HG03139 (cell line): Measurements from ENCODE around the gene RIPPLY3.
"Not testable (repeated sequence)": the region's sequence is repeated elsewhere in the genome, so short reads cannot be mapped to it uniquely, and the experiment has no call there.

ENCODE experiments used
- ATAC-seq: cut with Tn5 transposase; IDR thresholded peaks from one replicate; pipeline ENCODE4 v1.9.1; 2021; ENCODE audit not compliant: unreplicated experiment

RIPPLY3 gene

DNA sequence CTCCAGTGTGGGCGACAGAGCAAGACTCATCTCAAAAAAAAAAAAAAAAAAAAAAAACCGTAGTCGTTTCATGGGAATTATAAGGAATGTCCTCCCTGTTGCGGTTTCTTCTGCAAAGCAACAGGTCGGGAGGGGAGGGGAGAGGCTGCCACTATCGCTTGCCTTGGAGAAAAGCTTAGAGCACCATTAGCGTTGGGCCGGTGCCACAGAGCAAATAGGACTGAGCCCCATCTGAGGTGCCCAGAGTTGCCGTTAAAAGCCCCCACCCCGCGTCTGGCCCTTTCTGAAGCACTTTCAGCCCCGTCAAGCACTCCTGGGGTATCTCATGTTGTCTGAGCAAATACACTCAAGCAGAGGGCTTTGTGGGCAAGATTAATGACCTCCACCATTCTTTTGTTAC, 2.2 kb downstream of the RIPPLY3 start:
- ATAC-seq, result no peak

GRCh38 chr21:37009740-37010341, 3.3 kb downstream of the RIPPLY3 start:
- peak; percentile 97 for ATAC-seq

DNA sequence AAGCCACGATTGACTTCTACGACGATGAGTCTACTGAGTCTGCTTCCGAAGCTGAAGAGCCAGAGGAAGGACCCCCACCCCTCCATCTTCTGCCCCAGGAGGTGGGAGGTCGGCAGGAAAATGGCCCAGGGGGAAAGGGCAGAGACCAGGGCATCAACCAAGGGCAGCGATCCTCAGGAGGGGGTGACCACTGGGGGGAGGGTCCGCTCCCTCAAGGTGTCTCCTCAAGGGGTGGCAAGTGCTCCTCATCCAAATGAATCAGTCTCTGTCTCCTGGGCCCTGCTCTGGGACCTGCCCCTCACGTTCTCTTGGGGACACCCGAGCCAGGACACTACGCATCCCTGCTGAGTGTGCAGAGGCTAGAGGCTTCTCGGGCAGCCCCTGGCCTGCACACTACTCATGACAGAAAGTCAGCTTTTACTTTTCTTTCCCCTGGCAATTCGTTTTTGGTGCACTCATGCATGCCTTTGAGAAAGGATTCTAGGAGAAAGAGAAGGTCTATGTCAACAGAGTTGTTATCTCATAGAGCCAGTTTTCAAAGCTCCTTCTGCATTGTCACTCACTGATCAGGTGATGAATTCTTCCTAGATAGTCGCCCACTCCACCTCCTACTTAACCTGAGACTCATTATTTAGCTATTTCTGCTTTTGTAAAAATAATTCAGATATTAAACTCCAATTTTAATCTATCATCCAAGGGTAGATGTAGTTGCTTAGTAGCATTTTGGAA, 11.6 kb downstream of the RIPPLY3 start:
- ATAC-seq, result no peak

DNA sequence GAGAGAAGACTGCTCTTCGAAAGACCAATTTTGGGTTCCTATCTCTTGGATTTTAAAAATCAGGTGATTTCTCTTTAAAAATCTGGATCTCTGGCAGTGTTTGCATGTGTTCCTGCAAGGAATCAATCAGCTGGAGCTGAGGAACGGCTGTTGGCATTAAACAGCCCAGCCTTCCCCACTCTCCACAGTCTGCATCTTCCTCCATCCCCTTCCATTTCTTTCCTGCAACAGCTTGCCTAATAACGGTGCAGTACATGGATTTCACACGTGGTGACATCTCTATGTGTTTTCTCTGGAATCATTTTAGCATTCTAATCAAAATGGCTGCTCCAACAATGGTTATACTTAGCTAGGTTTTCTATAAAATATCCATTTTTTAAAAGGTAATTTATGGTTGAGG, 20.0 kb downstream of the RIPPLY3 start:
- no peak for ATAC-seq

- ATAC-seq, result no peak
These were observed 22.1 kb downstream of the RIPPLY3 start for GRCh38 chr21:37028570-37028969.

DNA sequence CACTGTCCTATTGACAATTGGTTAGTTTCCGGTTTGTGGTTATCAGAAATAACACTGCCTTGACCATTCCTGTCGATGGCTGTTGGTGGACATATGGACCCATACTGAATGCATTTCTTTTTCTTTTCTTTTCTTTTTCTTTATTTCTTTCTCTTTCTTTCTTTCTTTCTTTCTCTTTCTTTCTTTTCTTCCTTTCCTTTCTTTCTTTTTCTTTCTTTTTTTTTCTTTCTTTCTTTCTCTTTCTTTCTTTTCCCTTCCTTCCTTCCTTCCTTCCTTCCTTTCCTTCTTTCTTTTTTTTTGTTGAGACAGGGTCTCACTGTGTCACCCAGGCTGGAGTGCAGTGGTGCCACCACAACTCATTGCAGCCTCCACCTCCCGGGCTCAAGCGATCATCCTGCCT, 24.4 kb downstream of the RIPPLY3 start:
- ATAC-seq, result no peak

DNA sequence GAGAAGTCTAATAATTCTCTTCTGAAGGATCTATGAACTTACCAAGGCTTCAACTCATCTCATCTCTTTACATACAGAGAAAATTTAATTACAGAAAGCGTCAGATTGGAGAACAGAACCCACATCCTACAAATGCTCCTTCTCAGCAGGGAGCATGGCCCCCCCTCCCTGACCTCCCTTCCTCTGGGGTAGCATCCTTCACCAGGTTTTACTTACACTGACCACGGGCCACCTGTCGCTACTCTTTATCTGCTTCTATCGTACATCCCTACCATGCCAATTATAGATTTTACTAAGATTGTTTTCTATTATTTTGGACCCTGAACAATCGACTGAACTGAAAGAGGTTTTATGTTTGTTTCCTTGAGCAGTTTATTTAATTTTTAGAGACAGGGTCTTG, 25.8 kb downstream of the RIPPLY3 start:
- ATAC-seq, result no peak

DNA sequence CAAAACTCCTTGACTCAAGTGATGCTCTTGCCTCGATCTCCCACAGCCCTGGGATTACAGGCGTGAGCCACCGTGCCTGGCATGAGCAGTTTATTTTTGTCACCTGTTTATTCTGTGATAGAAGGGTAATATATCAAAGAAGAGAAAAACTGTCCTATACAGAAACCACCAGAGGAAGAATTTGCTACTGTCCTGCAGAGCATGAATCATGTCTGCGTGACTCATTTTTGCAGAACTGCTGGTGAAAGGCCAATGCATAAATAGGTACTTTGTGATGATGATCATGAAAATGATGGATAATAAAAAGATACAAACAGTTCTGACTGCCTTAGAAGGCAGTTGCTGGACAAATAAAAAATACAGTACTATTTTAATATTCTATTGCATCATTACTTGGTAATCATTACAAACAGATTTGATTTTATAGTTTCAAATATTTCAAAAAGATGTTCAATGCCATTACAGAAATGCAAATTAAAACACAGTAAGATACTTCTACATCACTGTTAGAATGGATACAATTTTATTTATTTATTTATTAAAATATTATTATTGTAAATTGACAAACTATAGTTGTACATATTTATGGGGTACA, 26.5 kb downstream of the RIPPLY3 start:
- ATAC-seq, result no peak

- not testable (repeated sequence) for ATAC-seq
These were observed 27.9 kb downstream of the RIPPLY3 start for GRCh38 chr21:37034394-37034793.

DNA sequence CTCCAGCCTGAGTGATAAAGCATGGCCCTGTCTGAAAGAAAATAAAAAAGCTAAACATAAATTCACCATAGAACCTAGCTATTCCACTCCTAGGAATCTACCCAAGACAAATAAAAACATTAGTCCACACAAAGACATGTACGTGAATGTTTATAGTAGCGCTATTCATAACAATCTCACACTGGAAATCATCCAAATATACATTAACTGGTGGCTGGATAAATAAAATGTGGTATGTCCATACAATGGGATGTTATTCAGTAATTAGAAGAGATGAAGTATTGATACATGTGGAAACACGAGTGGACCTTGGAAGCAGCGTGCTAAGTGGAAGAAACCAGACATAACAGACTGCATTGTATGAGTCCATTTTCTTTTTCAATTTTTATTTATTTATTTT, 29.7 kb downstream of the RIPPLY3 start:
- no peak for ATAC-seq

- no peak for ATAC-seq
These were observed 33.0 kb downstream of the RIPPLY3 start for GRCh38 chr21:37039411-37040075.

GRCh38 chr21:37040212-37040611, 33.7 kb downstream of the RIPPLY3 start:
- no peak for ATAC-seq

- ATAC-seq, result no peak
These were observed 35.3 kb downstream of the RIPPLY3 start for GRCh38 chr21:37041706-37042271.

GRCh38 chr21:37043818-37044217, 37.3 kb downstream of the RIPPLY3 start:
- no peak for ATAC-seq

DNA sequence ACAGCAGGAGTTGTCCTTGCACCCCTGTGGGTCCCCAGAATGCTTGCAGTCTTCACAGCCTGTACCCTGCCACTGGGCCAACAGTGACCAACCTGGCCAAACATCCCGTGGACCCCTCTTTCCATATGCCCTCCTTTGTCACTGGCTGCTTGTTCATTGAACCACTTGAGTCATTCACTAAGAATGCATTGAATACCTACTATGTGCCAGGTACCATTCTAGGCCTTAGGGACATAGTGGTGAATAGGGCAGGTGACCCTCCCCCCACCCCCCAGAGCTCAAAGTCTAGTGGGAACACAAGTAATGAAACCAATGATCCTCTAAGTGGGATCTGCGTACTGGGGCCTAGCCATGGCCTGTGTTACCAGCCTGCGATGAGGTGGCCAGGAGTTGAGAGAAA, 38.1 kb downstream of the RIPPLY3 start:
- ATAC-seq, result no peak

- no peak for ATAC-seq
These were observed 38.6 kb downstream of the RIPPLY3 start for GRCh38 chr21:37045149-37045548.

DNA sequence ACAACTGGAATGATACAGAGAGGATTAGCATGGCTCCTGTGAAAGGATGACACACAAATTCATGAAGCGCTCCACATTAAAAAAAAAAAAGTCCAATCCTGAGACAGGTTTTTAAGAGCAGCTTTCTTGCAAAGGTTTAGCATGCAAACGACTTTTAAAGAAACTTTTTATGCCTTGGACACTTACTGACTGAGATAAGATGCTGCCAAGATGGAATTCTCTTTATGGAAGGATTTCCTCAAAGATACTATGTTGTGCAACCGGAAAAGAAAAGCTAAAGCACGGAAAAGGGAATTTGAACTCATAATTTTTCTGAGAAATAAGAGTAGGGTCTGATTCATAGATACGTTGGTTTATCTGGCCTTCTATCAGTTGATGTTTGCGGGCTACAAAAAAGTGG, 39.1 kb downstream of the RIPPLY3 start:
- ATAC-seq, result no peak

DNA sequence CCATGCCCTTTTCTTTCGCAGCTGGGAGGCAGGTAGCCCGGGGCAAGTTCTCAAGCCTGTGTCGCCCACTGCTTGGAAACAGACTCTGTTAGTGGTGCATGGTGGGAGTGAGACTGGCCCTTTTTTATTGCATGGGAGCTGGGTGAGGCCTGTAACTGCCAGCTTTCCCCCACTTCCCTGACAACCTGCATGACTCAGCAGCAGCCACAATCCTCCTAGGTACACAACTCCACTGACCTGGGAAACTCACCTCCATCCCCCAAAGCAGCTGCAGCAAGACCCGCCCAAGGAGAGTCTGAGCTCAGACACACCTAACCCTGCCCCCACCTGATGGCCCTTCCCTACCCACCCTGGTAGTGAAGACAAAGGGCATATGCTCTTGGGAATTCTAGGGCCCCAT, 40.6 kb downstream of the RIPPLY3 start:
- no peak for ATAC-seq

GRCh38 chr21:37049741-37050140, 43.2 kb downstream of the RIPPLY3 start:
- not testable (repeated sequence) for ATAC-seq

DNA sequence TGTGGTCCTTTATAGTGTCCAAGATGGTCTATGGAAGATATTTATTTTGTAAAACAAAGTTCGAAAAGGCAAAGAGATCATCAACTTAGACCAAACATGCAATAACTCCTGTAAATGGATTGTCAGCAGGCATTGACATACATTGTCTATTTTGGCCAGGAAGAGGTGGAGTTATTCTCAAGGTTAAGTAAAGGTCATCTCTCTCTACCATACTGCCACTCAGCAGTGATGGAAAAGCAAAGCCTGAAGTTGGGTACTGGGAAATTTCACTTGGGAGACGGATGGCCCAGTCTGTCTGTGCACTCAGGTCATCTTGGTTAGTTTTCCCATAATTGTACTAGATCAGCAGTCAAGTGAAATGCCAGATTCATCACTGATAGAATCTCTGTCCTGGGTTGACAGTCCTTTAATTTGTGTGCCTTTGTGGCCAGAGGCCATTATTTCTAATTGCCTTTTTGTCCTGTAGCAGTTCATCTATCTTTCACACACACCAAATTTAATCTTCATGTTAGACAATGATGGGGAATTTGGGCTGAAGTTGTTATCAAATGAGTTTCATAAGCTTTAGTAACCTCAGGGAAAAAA, 48.9 kb downstream of the RIPPLY3 start:
- ATAC-seq, result no peak

DNA sequence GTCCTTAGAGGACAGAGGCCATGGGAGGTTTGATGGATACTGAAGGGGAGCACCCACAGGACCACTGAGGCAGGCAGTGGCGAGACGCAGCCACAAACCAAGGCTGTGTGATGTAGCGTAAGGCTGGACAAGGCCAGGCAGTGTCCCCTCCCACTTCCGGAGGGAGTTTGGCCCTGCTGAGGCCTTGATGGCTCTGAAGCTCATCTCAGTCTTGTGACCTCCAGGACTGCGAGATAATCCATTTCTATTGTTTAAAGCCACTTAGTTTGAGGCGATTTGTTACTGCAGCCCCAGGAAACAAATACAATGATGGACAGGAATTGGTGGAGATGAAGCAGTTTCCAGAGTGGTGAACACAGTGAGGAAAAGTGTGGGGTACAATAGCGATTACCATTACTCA, 51.1 kb downstream of the RIPPLY3 start:
- ATAC-seq, result no peak
